Right atrium auricular region (tissue), 2 donors: ENCODE measurements around the gene ZBTB46. TPM values are rescaled to one million over a fixed set of nuclear protein-coding genes. Genes with fewer than 3 reads are reported as not detected.

ENCODE experiments used
- DNase-seq: peaks from one replicate; pipeline ENCODE4 v3.0.0-alpha.2; 2019; ENCODE audit warnings: low spot score
- H3K27ac ChIP-seq, 2 donors: fragments of 200-600 bp; sonication (generic); 1 replicate in 1 of 2; 2 replicates in 1 of 2; pipeline ENCODE4 v1.5.1; 2016 to 2019
- H3K27me3 ChIP-seq, 2 donors: fragments of 200-600 bp; sonication (generic); one replicate each; pipeline versions ENCODE4 v1.5.1 to v1.6.0; 2017 to 2019
- H3K36me3 ChIP-seq: fragments of 200-600 bp; sonication (generic); one replicate; pipeline ENCODE4 v1.5.1; 2016
- H3K4me1 ChIP-seq, 2 donors: fragments of 200-600 bp; sonication (generic); one replicate each; pipeline versions ENCODE4 v1.5.1 to v1.6.0; 2017 to 2019
- H3K4me3 ChIP-seq, 2 donors: fragments of 200-600 bp; sonication (generic); 1 replicate in 1 of 2; 2 replicates in 1 of 2; pipeline ENCODE4 v1.5.1; 2017 to 2019; ENCODE audit warnings: mild to moderate bottlenecking in 1 of 2, moderate library complexity in 1 of 2
- H3K9me3 ChIP-seq, 2 donors: fragments of 200-600 bp; sonication (generic); one replicate each; pipeline ENCODE4 v1.5.1; 2019
- total RNA-seq, 2 donors: library from RNA; depleted of rRNA; stranded (reverse); fragments of >200 nt; gene quantifications; one replicate each; pipeline ENCODE4 v1.1.0, GENCODE V29; 2016
- TF ChIP-seq, protein P1 (sequence below), 2 donors: fragments of 200-600 bp; sonication (generic); IDR thresholded peaks; one replicate each; pipeline ENCODE4 v1.5.1; 2019; ENCODE audit warnings: antibody characterized with exemption in 2 of 2

Gene ZBTB46
- total RNA-seq, 2 donors from 2014 or later, result 12.2 to 17.8 TPM

DNA sequence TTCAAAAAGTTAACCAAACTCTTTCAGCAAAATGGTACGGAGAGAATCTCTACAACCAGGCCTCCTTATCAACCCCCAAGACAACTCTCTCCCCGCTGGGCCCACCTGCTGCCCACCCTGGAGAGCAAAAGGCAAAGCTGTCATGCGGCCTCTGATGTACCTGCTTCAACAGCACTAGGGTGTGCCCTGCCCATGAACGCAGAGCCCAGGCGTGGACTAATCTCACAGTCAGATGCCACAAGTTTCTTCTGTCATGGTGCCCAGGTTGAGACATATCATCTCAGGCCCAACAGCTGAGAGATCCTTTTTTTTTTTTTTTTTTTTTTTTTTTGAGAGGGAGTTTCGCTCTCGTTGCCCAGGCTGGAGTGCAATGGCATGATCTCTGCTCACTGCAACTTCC, 65.2 kb downstream of the ZBTB46 start:
- no peak overlapping the region for H3K4me3 ChIP-seq
- peaks cover 0 to 5% of the 10 kb centered on the region in 2 donors for H3K4me1 ChIP-seq
- no peak overlapping the region for H3K27ac ChIP-seq
- TF ChIP-seq, protein P1, sequence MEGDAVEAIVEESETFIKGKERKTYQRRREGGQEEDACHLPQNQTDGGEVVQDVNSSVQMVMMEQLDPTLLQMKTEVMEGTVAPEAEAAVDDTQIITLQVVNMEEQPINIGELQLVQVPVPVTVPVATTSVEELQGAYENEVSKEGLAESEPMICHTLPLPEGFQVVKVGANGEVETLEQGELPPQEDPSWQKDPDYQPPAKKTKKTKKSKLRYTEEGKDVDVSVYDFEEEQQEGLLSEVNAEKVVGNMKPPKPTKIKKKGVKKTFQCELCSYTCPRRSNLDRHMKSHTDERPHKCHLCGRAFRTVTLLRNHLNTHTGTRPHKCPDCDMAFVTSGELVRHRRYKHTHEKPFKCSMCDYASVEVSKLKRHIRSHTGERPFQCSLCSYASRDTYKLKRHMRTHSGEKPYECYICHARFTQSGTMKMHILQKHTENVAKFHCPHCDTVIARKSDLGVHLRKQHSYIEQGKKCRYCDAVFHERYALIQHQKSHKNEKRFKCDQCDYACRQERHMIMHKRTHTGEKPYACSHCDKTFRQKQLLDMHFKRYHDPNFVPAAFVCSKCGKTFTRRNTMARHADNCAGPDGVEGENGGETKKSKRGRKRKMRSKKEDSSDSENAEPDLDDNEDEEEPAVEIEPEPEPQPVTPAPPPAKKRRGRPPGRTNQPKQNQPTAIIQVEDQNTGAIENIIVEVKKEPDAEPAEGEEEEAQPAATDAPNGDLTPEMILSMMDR (IDR thresholded peaks at IDR 0.05), result no peak
- peaks cover 41% of the 10 kb centered on the region for H3K36me3 ChIP-seq
- no peaks in the 10 kb centered on the region for H3K27me3 ChIP-seq
- H3K9me3 ChIP-seq, result no peaks in the 10 kb centered on the region
- DNase-seq, result no peak

DNA sequence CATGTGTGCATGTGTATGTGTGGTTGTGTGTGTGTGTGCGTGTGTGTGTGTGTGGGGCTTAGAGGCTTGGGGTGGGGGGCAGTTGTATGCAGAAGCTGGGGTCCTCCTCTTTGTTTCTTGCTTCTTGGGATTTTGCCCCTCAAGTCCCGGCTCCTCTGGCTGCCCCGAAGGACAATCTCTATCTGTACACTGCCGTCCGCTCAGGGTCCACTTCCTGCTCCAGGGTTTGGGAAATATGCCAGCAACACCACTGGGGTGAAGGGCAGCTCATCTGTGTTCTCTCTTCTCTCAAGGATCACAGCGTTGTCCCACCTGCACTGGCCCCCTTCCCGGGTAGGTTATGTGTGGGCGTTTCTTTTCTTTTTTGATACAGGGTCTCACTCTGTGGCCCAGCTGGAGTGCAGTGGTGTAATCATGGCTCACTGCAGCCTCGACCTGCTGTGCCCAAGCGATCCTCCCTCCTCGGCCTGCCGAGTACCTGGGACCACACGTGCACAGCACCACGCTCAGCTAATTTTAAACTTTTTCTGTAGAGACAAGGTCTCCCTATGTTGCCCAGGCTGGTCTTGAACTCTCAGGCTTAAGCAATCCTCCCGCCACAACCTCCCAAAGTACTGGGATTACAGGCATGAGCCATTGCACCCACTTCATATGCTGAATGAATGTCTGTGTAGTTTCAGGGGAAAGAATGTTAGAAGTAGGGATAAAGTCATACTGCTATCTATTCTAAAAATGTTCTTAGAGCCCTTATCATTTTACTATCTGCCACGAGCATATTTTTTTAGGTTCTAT, 65.8 kb downstream of the ZBTB46 start:
- Histone ChIP-seq H3K27ac (no peak overlapping the region), H3K9me3 (no peaks in the 10 kb centered on the region), H3K27me3 (no peaks in the 10 kb centered on the region), H3K36me3 (peaks cover 41% of the 10 kb centered on the region), H3K4me1 (peaks cover 0 to 5% of the 10 kb centered on the region in 2 donors), H3K4me3 (no peak overlapping the region)
- TF ChIP-seq, protein P1 (IDR thresholded peaks at IDR 0.05), result no peak
- DNase-seq, result no peak

DNA sequence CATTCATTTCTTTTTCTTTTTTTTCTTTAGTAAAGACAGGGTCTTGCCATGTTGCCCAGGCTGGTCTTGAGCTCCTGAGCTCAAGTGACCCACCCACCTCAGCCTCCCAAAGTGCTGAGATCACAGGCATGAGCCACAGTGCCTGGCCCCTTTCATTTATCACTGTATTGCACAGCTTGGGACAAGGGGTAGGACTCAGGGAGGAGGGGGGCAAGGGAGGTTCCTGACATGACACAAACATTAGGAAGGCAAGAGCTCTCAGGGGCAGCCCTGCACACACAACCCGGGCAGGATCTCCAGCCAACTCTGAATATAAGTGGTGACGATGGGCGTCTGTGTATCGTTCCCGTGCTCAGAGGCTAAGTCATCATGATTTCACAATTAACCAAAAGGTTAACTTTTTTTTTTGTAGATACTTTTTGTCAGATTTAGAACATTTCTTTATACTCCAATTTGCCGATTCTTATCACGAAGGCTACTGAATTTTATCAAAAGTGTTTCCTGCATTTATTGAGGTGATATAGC, 71.6 kb downstream of the ZBTB46 start:
- H3K27ac ChIP-seq, result no peak overlapping the region
- H3K27me3 ChIP-seq, result no peaks in the 10 kb centered on the region
- H3K9me3 ChIP-seq, result no peaks in the 10 kb centered on the region
- TF ChIP-seq, protein P1 (IDR thresholded peaks at IDR 0.05), result no peak
- H3K4me1 ChIP-seq, result no peaks in the 10 kb centered on the region
- no peak overlapping the region for H3K4me3 ChIP-seq
- DNase-seq, result no peak
- H3K36me3 ChIP-seq, result peaks cover 17% of the 10 kb centered on the region

DNA sequence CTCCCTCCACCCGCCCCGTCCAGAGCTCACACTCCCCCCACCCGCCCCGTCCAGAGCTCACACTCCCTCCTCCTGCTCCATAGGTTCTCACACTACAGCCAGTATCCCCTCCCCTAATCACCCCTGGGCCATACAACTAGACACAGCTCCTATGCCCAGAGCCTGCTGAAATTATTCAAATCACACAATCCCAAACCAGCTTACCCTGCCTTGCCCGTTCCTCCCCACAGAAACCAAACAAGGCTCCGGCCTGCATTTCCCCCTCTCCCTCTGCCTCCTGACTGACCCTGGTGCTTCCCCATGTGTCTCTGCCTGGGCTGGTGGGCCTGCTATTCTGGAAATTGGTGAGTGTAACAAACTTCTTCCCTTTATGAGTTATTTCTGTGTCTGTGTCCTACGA, 72.9 kb downstream of the ZBTB46 start:
- no peaks in the 10 kb centered on the region for H3K27me3 ChIP-seq
- TF ChIP-seq, protein P1 (IDR thresholded peaks at IDR 0.05), result no peak
- no peak overlapping the region for H3K27ac ChIP-seq
- H3K4me3 ChIP-seq, result no peak overlapping the region
- H3K4me1 ChIP-seq, result peaks cover 0 to 7% of the 10 kb centered on the region in 2 donors
- H3K36me3 ChIP-seq, result peaks cover 10% of the 10 kb centered on the region
- no peaks in the 10 kb centered on the region for H3K9me3 ChIP-seq
- DNase-seq, result no peak

DNA sequence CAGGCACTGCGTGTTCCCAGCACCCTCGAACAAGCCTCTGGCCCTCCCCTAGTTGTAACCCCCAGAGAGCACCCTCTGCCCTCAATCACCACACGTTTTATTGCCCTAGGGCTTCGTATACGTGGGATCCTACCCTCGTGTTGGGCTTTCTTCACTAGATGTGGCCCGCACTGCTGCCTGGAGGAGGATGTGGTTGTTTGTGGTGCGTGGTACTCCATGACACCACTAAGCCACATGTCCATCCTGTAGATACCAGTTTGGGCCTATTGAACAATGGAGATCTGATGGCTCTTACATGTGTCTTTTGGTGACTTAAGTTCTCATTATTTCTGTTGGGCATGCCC, 74.4 kb downstream of the ZBTB46 start:
- Histone ChIP-seq H3K4me1 (peaks cover 0 to 7% of the 10 kb centered on the region in 2 donors), H3K4me3 (no peak overlapping the region), H3K9me3 (no peaks in the 10 kb centered on the region), H3K27me3 (no peaks in the 10 kb centered on the region), H3K27ac (no peak overlapping the region), H3K36me3 (peaks cover 5% of the 10 kb centered on the region)
- TF ChIP-seq, protein P1 (IDR thresholded peaks at IDR 0.05), result no peak
- no peak for DNase-seq
